ENCODE measurements around the gene VSIG10.
"Not testable (repeated sequence)": the region's sequence is repeated elsewhere in the genome, so short reads cannot be mapped to it uniquely, and the experiment has no call there.

VSIG10 gene

GRCh38 chr12:118107694-118108093 lies 3.9 kb upstream of the VSIG10 start:
- no peak for DNase-seq

- DNase-seq: no peak
Measured at GRCh38 chr12:118107011-118107410, 3.2 kb upstream of the VSIG10 start.

- DNase-seq: no peak
Measured at GRCh38 chr12:118103201-118103600, 610 bp downstream of the VSIG10 start.

- DNase-seq: no peak
Measured at GRCh38 chr12:118102609-118103008, 1.2 kb downstream of the VSIG10 start.

- no peak for DNase-seq
Measured at GRCh38 chr12:118102070-118102469, 1.7 kb downstream of the VSIG10 start.

- DNase-seq: no peak
Measured at GRCh38 chr12:118101051-118101450, 2.8 kb downstream of the VSIG10 start.

- no peak for DNase-seq
Measured at GRCh38 chr12:118098911-118099671, 4.7 kb downstream of the VSIG10 start.

- no peak for DNase-seq
Measured at GRCh38 chr12:118098401-118098800, 5.4 kb downstream of the VSIG10 start.

- no peak for DNase-seq
Measured at GRCh38 chr12:118094039-118094438, 9.8 kb downstream of the VSIG10 start.

- no peak for DNase-seq
Measured at GRCh38 chr12:118089782-118090181, 14.0 kb downstream of the VSIG10 start.

- DNase-seq: no peak
Measured at GRCh38 chr12:118082161-118082560, 21.6 kb downstream of the VSIG10 start.

- not testable (repeated sequence) for DNase-seq
Measured at GRCh38 chr12:118081521-118081920, 22.3 kb downstream of the VSIG10 start.

GRCh38 chr12:118073768-118074167 lies 30.0 kb downstream of the VSIG10 start:
- no peak for DNase-seq

- no peak for DNase-seq
Measured at GRCh38 chr12:118070650-118071049, 33.2 kb downstream of the VSIG10 start.

- DNase-seq: no peak
Measured at GRCh38 chr12:118068445-118068844, 35.4 kb downstream of the VSIG10 start.

GRCh38 chr12:118065380-118065779 lies 38.4 kb downstream of the VSIG10 start:
- no peak for DNase-seq

- DNase-seq: peak in 1 of 2 experiments; percentile 39
Measured at GRCh38 chr12:118064608-118065007, 39.2 kb downstream of the VSIG10 start.

GRCh38 chr12:118063576-118064391 lies 40.0 kb downstream of the VSIG10 start:
- DNase-seq: no peak

- peak; percentile 46 to 49 for DNase-seq
Measured at GRCh38 chr12:118061873-118062843, 41.7 kb downstream of the VSIG10 start.

- peak; percentile 68 to 71 for DNase-seq
Measured at GRCh38 chr12:118061011-118061872, 42.6 kb downstream of the VSIG10 start, which contains the start of gene WSB2. Gene WSB2 (minus strand): TSS chr12:118061179. CDS start chr12:118061048, 131 bp downstream.

- peak; percentile 60 to 64 for DNase-seq
Measured at GRCh38 chr12:118060301-118061010, 43.4 kb downstream of the VSIG10 start.
